Stimulated activated CD4-positive, alpha-beta T cell treated with anti-CD3 and anti-CD28 coated beads, Interleukin-1b, Interleukin-23, amount 100 ng/mL, for 1 hour (primary cell): Measurements from ENCODE around the gene RAB27B.

Source experiments
- DNase-seq, 2 donors: peaks; one replicate each; pipeline ENCODE4 v3.0.0-alpha.2; 2020; ENCODE audit warnings: low read depth in 2 of 2

Gene RAB27B

DNA sequence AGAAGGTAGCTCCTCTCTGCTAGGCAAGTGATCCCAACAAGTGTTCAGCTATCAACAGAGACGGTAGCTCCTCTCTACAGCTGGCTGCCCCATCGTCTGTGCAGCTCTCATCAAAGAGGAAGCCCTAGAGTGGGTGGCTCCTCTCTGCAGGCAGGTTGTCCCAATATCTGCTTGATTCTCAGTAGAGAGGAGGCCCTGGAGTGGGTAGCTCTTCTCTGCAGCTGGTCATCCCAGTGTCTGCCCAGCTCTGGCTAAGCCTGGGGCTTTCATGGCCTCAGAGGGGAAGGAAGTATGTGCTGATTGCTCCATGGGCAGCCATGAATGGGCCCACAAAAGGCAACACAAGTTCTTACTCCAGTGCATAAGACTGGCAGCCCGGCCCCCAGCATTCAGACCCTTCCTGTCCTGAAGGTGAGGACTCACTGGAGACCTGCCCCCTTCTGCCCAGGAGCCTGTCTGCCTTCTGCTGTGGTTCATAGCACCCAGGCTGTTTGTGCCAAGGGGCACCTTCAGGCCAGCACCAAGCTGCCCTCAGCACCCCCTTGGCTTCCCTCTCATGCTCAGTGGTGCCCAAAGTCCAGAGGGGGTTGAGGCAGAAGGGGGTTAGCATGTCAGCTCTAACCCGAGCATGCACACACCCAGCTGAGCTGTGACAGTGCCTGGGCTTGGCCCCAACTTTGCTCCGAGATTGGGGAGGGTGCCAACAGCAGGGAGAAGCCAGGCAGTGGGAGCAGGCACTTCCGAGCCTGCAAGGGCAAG is 82.1 kb downstream of the RAB27B start:
- DNase-seq = no peak

GRCh38 chr18:54911551-54911950 is 83.3 kb downstream of the RAB27B start:
- DNase-seq = no peak

DNA sequence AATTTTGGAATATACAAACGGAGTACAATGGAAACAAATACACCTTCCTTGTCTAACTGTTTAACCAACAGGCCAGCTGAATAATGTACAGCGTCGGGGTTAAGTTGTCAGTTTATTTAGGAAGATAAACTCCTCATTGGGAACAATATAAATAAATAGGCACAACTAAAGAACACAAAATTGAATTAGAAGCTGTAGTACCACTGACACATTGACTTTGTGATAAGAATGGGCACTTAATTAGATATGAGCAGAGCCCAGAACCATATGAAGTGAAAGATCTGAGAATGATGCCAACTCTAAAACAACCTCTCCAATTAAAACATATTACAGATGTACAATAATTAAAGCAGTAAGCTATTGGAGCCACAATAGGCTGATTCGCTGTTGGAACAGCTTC is 86.5 kb downstream of the RAB27B start:
- DNase-seq = no peak

DNA sequence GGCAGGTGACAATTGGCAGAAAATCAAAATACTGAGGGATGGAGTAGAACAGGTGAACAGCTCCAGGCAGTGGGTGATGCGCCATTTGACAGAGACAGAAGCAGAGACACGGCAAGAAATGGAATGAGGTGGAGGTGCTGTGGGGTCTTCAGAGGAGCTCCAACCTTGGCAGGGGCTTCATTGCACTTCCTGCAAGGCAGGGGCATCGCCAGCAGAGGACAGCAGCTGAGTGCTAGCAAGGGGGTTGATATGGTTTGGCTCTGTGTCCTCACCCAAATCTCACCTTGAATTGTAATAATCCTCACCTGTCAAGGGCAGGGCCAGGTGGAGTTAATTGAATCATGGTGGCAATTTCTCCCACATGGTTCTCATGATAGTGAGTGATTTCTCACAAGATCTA is 88.2 kb downstream of the RAB27B start:
- no peak for DNase-seq

DNA sequence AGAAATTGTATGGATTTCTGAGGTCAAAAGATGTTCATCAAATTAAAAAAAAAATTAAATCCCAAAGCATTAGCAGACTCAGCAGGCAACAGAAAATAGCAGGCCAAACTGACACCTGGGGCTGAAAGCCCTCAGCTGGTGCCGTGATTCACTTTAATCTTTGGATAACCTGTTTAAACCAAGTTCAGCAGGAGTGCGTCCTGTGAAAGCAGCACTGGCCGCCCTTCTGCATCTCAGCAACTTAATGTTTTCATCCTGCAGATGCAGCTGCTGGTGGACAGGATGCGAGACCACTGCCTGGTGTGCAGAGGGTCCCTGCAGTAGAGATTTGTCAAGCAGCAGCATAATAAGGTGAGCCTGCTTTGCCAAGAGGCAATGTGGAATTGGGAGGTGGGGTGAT is 89.8 kb downstream of the RAB27B start:
- DNase-seq = no peak

GRCh38 chr18:54919412-54919811 is 91.1 kb downstream of the RAB27B start:
- DNase-seq = no peak

DNA sequence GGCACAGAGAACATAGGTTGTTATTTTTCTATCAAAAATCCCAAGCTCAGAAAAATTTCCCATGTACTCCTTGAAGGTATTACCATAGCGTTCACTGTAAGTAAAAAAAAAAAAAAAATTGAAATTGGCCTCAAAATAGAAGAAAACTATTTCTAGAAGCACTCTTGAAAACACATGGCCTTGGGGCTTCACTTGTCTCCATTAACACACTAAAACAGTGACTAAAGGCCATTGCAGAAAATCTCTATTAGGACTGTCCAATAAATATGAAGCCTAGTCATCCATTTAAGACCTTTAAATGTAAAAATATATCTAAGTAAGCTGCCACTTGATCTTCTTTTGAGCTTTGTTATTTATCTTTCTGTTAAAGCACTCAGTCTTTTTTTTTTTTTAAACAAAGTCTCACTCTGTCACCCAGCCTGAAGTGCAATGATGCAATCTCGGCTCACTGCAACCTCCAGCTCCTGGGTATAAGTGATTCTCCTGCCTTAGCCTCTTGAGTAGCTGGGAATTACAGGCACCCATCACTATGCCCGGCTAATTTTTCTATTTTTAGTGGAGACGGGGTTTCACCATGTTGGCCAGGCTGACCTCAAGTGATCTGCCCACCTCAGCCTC is 95.2 kb downstream of the RAB27B start:
- DNase-seq = no peak

GRCh38 chr18:54924948-54925347 is 96.7 kb downstream of the RAB27B start:
- no peak for DNase-seq

GRCh38 chr18:54926593-54927325 is 98.5 kb downstream of the RAB27B start:
- DNase-seq = no peak

DNA sequence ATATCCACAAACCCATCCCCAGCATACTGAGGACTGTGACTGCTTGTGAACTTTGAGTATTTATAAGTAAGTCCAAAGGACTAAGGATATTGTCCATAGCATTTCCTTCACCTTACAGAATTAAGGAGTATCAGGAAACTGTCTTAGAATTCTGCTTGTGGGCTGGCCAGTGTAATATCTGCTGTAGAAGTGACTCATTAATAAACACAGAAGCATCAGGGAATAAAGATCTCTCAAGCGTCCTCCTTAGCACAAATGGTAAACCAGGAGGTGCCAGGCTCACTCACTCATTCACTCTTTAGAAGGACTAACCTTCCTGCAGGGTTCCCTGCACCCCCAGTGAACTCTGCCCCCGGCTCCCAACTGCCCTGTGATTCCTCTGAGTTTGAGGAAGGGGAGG is 100.0 kb downstream of the RAB27B start:
- no peak for DNase-seq

GRCh38 chr18:54931152-54931551 is 102.9 kb downstream of the RAB27B start:
- DNase-seq = no peak

GRCh38 chr18:54932472-54932871 is 104.2 kb downstream of the RAB27B start:
- no peak for DNase-seq

DNA sequence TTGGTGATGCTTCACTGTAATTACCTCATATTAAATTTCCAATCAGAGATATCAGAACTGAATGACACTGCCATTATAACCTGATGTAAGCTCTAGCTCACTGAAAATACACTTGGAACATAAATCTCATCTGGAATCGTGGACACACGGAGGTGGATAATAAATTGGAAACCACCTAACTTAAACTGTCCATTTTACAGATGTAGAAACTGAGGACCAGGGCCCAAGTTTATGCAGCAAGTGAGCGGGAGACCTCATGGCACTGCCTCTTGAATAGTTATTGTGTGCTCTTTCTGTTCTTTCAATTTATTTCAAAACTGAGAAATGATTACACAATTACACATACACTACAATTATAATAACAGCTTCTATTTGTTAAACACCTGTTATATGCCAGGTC is 110.2 kb downstream of the RAB27B start:
- DNase-seq = no peak

- no peak for DNase-seq
Observed at GRCh38 chr18:54939361-54939917, 111.2 kb downstream of the RAB27B start.

DNA sequence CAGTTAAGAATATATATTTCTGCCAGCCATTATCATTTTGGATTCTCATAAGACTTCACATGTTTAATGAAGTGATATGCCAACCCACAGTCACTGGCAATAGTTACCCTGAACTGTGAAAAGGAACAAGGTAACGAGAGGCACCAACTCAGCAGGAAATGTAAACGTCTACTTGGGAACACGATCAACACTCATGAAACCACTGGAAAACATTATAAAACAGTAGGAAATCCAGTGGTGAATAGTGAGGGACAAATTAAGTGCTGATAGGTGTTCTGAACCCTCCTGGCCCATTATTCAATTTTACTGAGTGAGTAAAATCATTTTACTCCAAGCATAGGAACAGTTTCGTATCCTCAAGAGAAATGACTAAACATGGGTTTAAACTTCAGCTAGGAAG is 113.9 kb downstream of the RAB27B start:
- no peak for DNase-seq

- no peak for DNase-seq
Observed at GRCh38 chr18:54942569-54942968, 114.3 kb downstream of the RAB27B start.
